Stimulated activated CD4-positive, alpha-beta T cell treated with anti-CD3 and anti-CD28 coated beads, Interleukin-1b, Interleukin-23, amount 100 ng/mL, for 24 hours (primary cell): ENCODE results near the gene KLK11.

Experiments used
- DNase-seq, 4 experiments: peaks; one replicate each; pipeline ENCODE4 v3.0.0-alpha.2; 2020; ENCODE audit warnings: low read depth in 4 of 4, low spot score in 1 of 4

KLK11 gene, protein sequence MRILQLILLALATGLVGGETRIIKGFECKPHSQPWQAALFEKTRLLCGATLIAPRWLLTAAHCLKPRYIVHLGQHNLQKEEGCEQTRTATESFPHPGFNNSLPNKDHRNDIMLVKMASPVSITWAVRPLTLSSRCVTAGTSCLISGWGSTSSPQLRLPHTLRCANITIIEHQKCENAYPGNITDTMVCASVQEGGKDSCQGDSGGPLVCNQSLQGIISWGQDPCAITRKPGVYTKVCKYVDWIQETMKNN

DNA sequence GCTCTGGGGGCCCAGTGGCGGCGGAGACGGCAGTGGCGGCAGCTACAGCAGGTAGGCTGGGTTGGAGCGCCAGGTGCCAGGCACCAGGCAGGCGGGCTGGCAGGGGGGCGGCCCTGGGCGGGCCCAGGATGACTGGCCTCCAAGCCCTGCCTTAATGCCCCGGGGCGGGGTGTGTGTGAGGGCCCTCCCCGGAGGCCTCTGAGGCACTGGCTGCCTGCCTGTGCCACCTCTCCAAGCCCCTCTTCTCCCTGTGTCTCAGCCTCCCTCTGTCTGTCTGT lies at the start of gene KLK11:
Gene KLK11 (minus strand): TSS at position 63 of the 278 bp plus-strand sequence. CDS start 985 bp downstream, outside the sequence.
- no peak for DNase-seq

DNA sequence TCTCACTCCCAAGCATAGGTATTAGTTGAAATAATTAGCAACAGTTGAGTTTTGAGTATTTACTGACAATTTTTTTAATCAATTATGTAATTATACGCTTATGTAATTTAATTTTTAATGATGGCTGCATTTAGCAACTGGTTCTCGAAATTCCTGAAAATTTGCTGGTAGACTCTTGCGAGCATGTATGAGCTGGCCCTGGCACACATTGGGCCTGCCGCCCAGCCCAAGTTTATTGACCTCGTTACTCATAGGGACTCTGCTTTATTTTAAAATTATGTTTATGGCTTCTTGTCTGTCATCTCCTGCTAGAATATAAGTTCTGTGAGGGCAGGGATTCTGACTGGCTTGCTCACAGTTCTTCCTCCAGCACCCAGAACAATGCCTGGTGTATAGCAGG lies 49.6 kb upstream of the KLK11 start:
- DNase-seq = no peak

GRCh38 chr19:51071095-51071405 lies 44.6 kb upstream of the KLK11 start:
- no peak for DNase-seq

DNA sequence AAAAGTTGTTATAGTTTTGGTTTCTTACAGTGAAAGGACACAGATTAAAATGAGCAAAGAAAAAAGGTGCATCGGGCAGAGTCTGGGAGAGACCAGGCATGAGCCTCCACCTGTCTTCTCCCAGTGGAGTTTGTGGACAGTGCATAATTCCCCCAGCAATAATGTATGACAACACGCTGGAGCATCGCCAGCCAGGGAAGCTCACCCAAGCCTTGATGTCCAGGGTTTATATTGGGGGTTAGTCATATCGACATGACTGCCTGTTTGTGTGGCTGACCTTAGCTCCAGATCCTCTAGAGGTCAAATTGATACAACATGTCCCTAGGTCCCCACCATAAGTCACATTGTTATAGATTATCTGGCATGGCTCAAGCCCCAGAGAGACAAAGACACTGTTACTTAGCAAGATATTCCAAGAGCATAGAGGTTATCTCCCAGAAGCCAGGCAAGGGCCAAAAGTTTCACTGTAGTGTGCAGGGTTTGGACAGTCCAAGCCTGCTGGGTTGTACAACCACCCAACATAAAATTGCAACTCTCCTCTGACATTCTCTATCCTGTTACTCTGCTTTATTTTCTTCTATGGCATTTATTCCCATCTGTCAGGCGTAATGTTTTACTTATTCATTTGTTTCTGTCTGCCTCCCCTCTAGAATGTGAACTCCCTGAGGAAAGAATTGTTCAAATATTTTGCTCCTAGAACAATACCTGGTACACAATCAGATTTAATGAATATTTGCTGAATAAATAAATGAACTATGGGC lies 44.1 kb upstream of the KLK11 start:
- no peak for DNase-seq

DNA sequence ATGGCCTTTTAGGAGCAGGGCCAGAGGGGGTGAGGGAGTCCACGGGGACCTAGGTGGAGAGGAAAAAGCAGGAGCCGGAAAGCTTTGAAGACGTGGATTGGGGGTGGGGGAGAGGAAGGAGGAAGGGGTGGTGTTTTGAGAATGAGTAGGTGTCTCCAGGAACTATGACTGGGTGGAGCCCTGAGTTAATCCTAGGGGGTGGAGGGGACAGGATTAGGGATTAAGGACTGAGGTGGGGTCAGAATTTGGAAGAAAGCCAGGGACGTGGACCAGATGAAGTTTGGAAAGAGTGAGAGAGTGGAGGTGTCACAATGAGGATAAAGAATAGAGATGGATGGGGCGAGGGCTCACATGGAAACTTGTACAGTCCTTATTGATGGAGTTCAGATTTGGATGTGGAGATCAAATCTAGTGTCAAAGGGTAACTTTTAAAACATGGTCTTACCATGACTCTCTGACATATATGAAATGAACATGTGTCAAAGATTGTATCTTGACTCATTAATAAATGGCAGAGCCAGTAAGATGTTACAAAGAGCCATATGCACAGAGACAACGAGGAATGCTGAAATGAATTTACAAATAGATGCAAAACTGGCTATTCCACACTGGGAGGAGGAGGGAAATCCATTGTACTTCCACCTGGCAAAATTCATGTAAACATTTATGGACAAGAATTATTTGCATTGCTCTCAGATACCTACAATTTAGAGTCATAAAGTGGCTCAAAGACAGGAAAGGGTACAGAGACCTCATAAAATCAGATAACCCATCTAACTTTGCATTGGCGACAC lies 40.2 kb upstream of the KLK11 start:
- no peak for DNase-seq

- no peak for DNase-seq
Observed at GRCh38 chr19:51065221-51065960, 39.0 kb upstream of the KLK11 start.

DNA sequence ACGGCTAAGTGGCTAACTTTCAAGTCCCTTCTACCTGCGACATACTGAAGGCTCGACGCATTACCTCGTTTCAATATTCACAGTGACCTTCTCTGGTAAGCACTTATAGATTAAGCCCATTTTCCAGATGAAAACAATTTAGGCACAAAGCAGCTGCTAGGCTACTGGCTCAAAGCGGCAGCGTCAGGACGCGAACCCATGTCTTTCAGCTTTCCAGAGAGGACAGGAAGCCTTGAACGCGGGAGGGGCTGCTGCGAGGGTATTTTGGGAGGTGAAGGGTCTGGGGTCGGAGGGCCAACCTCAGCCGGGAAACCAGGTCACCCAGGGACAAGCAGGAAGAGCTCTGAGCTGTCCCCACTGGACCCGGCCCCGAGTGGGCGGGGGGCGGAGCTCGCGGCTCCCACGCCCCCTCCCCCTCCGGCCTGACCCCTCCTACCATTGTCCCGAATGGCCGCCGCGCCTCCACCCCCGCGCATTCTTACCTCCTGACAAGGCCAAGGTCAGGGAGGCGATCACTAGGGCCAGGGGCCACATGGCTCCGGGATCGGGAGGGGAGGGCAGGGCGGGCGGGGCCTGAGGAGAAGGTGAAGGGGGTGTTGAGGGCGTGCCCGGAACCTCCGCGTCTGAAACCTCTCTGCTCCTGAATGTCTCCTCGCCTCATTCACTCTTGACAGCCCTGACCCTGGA lies 38.3 kb upstream of the KLK11 start, which contains the start of gene KLK13:
Gene KLK13 (minus strand): TSS at position 559 of the 687 bp plus-strand sequence. CDS start 25 bp downstream, at position 534.
- DNase-seq = no peak

- no peak for DNase-seq
Observed at GRCh38 chr19:51063664-51064063, 37.2 kb upstream of the KLK11 start.

DNA sequence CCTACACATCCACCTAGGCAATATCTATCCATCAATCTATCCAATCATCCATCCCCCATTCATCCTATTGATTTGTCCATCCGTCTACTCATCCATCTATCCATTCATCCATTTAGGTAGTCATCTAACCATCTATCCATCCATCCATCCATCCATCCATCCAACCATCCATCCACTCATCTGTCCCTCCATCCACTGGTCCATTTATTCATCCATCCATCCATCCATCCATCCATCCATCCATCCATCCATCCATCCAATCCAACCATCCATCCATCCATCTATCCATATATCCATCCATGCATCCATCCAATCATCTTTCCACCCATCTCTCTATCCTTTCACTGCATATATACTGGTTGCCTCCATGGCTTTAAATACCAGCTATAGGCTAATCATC lies 34.6 kb upstream of the KLK11 start:
- no peak for DNase-seq

- DNase-seq = no peak
Observed at GRCh38 chr19:51060336-51060735, 33.9 kb upstream of the KLK11 start.

DNA sequence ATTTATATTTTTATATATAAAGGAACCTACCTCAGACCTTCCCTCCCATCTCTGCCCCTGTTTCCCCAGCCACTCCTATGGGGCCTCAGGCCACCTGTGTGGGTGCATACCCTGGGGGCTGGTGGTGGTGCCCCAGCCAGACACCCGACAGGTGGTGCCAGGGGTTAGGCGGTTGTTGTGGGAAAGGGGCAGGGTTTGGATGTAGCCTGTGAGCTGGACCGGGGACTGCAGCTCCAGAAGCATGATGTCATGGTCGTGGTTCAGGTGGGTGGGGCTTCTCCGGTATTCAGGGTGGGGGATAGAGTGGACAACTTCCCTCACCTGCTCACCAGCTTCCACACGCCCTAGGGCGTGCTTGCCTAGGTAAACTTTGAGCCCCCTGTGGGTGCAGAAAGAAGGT lies 33.3 kb upstream of the KLK11 start:
- DNase-seq = no peak

DNA sequence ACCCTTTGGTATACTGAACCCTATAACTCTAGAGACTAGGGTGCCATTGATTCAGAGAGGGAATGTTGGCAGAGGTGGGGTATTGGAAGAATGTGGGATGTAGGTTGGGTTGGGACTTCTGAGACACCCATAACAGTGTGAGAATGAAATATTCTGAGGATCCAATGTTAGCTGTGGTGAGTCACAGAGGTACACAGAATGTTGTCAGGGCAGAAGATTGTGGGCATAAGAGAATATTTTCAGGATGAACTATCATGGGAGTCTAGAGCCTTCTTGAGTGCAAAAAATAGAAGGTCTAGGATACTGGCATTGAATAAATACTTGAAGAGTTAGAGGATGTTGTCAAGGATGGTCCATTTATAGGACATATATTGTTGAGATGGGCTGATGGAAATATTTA lies 29.4 kb upstream of the KLK11 start:
- no peak for DNase-seq

DNA sequence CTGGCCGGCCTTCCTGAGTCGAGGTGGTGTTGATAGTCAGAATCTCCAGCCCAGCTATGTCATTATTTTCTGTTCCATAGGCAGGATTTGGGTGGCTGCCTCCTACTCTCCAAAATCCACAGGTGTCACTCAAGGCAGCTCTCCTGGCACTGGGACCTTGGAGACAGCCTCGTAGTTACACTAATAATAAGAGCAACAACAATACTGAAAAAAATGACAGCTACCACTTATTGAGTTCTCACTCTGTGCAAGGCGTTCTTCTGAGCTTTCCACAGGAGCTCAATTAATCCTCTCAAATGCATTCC lies 20.6 kb upstream of the KLK11 start:
- DNase-seq = no peak

DNA sequence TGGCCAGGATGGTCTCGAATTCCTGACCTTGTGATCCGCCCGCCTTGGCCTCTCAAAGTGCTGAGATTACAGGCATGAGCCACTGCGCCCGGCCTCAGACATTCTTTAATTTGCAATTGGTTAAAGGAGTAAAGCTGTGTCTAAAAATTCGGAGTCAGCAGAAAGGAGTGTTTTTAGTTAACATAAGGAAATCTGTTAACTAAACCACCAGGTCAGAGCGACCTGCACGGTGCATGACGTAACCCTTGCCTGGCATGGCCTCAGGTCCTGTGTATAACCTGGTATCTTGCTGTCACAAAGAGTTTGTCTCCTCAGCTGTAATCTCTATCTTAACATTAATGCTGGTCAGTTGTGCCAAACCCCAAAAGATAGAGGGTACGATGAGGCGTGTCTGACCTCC lies 17.9 kb upstream of the KLK11 start:
- DNase-seq = no peak

GRCh38 chr19:51043497-51043896 lies 17.1 kb upstream of the KLK11 start:
- DNase-seq = no peak

- DNase-seq = no peak
Observed at GRCh38 chr19:51040151-51040550, 13.7 kb upstream of the KLK11 start.

GRCh38 chr19:51036519-51036918 lies 10.1 kb upstream of the KLK11 start:
- DNase-seq = no peak

GRCh38 chr19:51034704-51035103 lies 8.3 kb upstream of the KLK11 start, which contains the start of gene KLK12:
TSS of gene KLK12 (minus strand) at chr19:51035002. CDS start at chr19:51034621, 381 bp downstream.
- no peak for DNase-seq

GRCh38 chr19:51031880-51032225 lies 5.4 kb upstream of the KLK11 start:
- DNase-seq = no peak

DNA sequence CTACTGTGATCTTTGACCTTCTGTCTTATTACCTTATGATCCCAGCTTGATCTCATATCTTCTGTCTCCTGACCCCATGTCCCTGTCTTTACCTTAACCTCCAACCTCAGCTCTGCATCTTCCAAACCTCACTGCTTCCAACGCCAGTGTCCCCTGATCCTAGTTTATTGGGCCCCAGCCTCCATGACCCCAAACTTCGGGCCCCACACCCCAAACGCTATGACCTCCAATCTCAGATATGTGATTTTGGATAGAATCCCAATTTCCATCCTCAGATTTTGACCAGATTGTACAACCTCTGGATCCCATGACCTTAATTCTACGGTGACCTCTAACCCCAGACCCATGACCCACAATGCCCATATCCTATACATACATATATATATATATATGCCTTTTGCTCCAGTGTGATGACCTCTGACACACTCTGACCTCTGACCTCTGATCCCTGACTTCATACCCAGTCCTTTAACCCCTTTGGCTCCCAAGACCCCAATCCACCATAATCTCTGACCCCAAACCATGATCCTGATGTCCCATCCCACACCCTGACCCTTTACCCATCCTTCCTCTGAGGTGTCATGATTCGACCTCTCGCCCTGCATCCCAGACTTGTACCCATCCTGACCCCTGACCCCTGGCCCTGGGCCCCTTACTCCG lies 4.9 kb upstream of the KLK11 start:
- no peak for DNase-seq

DNA sequence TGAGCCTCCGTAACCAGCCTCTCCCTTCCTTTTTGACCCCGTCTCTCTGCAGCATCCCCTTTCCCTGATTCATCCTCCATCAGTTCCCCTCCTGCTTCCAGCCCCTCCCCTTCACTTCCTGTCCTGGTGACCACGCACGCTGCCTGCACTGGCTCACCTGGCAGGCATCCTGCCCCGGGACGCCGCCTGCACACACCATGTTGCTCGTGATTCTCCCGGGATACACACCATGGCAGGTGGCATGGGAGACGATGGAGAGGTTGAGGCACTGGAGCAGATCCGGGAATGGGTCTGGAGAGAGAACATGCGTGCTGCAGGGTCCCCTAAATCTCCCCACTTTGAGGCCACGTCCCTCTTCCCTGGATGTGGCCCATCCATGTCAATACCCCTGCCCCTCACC lies 4.2 kb upstream of the KLK11 start:
- no peak for DNase-seq
